HUES64 (cell line): ENCODE data around the gene CDC42.

Experiments used
- H3K27ac ChIP-seq: 2 replicates; pipeline ENCODE4 v1.7.0; 2013; ENCODE audit warnings: low read depth, low read length, inconsistent platforms
- H3K27me3 ChIP-seq: 2 replicates; pipeline ENCODE4 v1.6.1; 2013; ENCODE audit warnings: mild to moderate bottlenecking, low read length; ENCODE audit not compliant: insufficient read depth
- H3K36me3 ChIP-seq: 2 replicates; pipeline ENCODE4 v1.6.1; 2013; ENCODE audit warnings: mild to moderate bottlenecking, low read length; ENCODE audit not compliant: insufficient read depth
- H3K4me1 ChIP-seq: 2 replicates; pipeline ENCODE4 v1.6.1; 2013; ENCODE audit warnings: mild to moderate bottlenecking, low read length, moderate library complexity; ENCODE audit not compliant: insufficient read depth
- H3K4me3 ChIP-seq: 2 replicates; pipeline ENCODE4 v1.5.1; 2013; ENCODE audit warnings: mild to moderate bottlenecking, low read length, moderate library complexity
- H3K9ac ChIP-seq: 2 replicates; pipeline ENCODE4 v1.6.1; 2013; ENCODE audit warnings: mild to moderate bottlenecking, low read depth, low read length
- H3K9me3 ChIP-seq: 2 replicates; pipeline ENCODE4 v1.6.1; 2013; ENCODE audit warnings: low read depth, low read length; ENCODE audit not compliant: insufficient read depth
- WGBS: fragments of 150-250, 120-280 bp; methylation state at CpG from one replicate; pipeline ENCODE4 v1.1.7; 2013; ENCODE audit warnings: missing lambda C conversion rate; 5-methylcytosine and 5-hydroxymethylcytosine counted together

CDC42 gene

DNA sequence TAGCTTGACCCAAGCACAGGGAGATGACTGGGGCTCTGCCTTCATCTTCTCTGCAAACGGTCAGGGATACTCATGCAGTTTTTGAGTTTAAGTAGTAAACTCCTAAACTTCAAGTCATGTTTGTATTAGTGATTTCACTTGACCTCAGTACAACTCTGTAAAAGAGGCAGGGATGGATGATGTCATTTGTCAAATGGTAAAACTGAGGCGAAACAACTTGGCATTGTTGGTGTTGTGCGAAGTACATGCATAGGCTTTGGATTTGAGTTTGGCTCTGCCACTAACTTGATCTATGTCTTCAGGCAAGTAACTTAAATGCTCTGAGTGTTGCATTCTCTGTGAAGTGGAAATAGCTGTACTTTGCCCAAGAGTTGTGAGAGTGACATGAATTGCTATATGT, 47.7 kb downstream of the CDC42 start:
- Histone ChIP-seq H3K9me3 (no peaks in the 10 kb centered on the region), H3K4me1 (no peaks in the 10 kb centered on the region), H3K36me3 (peaks cover 37% of the 10 kb centered on the region), H3K4me3 (no peak overlapping the region), H3K27ac (no peak overlapping the region), H3K27me3 (no peaks in the 10 kb centered on the region), H3K9ac (no peak overlapping the region)
- 98% methylated on average over 3 of the region's 3 CpGs for WGBS

DNA sequence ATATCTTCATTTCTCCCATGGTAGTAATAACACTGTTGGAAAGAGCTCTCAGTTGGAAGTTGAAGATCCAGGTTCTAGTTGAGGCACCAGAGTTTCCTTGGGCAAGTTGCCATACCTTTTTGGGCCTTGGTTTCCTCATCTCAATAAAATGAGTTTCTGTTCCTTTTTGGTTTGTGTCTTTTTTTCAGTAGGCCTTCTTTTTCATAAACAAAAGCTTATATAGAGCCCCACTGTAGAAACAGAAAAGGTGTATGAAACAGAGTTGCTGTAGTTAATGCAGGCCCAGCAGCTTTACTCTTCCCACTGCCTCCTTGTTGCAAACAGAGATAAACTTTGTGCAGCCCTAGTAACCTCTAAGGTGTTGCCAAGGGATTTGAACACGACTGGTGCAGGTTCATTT, 48.7 kb downstream of the CDC42 start:
- no peaks in the 10 kb centered on the region for H3K9me3 ChIP-seq
- WGBS, result 75% methylated on average over 1 of the region's 1 CpG
- peaks cover 5% of the 10 kb centered on the region; the same call in 1 of the 2 replicates for H3K4me1 ChIP-seq
- no peak overlapping the region for H3K27ac ChIP-seq
- peaks cover 35% of the 10 kb centered on the region for H3K36me3 ChIP-seq
- H3K9ac ChIP-seq, result no peak overlapping the region
- no peaks in the 10 kb centered on the region for H3K27me3 ChIP-seq
- no peak overlapping the region for H3K4me3 ChIP-seq

DNA sequence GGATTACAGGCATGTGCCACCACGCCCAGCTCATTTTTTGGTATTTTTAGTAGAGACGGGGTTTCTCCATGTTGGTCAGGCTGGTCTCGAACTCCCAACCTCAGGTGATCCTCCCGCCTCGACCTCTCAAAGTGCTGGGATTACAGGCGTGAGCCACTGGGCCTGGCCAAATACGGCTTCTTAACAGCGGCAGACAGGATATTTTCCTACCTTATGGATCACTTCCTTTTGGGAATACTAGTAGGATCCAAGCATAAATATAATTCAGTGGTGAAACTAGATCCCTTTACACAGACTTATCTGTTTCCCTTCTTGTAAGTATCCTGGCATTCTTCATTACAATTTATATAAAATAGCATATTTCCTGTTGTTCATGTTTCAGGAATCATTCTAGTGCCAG, 49.5 kb downstream of the CDC42 start:
- H3K27ac ChIP-seq, result no peak overlapping the region
- H3K4me1 ChIP-seq, result peaks cover 7% of the 10 kb centered on the region; the same call in 1 of the 2 replicates
- no peaks in the 10 kb centered on the region for H3K27me3 ChIP-seq
- 97% methylated on average over 8 of the region's 8 CpGs for WGBS
- H3K4me3 ChIP-seq, result no peak overlapping the region
- peaks cover 28% of the 10 kb centered on the region for H3K36me3 ChIP-seq
- no peaks in the 10 kb centered on the region for H3K9me3 ChIP-seq
- H3K9ac ChIP-seq, result no peak overlapping the region

DNA sequence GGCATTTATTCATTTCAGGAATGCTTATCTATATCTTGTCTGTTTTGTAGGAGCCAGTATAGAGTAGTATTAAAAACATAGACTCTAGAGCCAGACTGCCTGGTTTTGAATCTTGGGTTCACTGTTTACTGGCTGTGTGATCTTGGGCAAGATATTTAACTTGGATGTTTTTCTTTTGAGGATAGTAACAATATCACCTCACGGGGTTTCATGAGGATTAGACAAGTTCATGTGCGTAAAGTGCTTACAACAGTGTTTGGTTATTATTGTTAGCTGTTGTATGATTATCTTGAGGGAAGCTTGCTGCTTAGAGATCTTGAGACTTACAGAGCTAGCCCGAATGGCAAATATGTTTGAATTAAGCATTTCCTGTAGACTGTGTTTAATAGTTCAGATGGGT, 50.2 kb downstream of the CDC42 start:
- H3K9me3 ChIP-seq, result no peaks in the 10 kb centered on the region
- peaks cover 7% of the 10 kb centered on the region; the same call in 1 of the 2 replicates for H3K4me1 ChIP-seq
- no peak overlapping the region for H3K9ac ChIP-seq
- H3K4me3 ChIP-seq, result no peak overlapping the region
- WGBS, result 96% methylated on average over 3 of the region's 3 CpGs
- H3K27me3 ChIP-seq, result no peaks in the 10 kb centered on the region
- peaks cover 25% of the 10 kb centered on the region for H3K36me3 ChIP-seq
- no peak overlapping the region for H3K27ac ChIP-seq

DNA sequence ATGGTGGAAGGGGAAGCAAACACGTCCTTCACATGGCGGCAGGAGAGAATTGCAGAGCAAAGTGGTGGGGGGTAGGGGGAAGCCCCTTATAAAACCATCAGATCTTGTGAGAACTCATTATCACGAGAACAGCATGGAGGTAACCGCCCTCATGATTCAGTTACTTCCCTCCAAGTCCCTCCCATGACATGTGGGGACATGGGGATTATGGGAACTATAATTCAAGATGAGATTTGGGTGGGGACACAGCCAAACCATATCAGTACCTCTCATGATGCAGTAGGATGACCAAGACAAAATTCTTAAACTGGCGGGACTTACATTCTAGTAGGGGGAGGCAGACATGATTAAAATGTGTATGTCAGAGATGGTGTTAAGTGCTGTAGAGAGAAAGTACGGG, 51.6 kb downstream of the CDC42 start:
- WGBS, result 91% methylated on average over 6 of the region's 6 CpGs
- Histone ChIP-seq H3K4me3 (no peak overlapping the region), H3K9me3 (no peaks in the 10 kb centered on the region), H3K27ac (no peak overlapping the region), H3K4me1 (peaks cover 7% of the 10 kb centered on the region; the same call in 1 of the 2 replicates), H3K36me3 (peaks cover 18% of the 10 kb centered on the region; the same call in 1 of the 2 replicates), H3K27me3 (no peaks in the 10 kb centered on the region), H3K9ac (no peak overlapping the region)

DNA sequence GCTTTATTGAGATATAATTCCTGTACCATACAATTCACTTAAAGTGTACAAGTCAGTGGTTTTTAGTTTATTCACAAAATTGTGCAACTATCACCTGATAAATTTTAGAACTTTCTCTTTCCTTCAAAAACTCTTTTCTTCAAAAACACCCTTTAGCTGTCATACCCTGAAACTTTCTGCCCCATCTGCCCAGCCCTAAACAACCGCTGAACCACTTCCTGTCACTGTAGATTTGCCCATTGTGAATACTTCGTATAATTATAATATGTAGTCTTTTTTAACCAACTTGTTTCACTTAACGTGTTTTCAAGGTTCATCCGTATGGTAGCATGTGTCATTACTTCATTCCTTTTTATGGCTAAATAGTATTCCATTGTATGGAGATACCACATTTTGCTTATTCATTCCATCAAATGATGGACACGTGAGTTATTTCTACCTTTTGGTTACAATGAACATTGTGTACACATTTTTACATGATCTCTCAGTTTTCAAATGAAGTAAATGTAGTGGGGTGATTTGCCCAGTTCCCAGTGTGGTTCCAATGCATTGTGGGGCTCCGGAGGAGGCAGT, 52.4 kb downstream of the CDC42 start:
- peaks cover 18% of the 10 kb centered on the region; the same call in 1 of the 2 replicates for H3K36me3 ChIP-seq
- H3K9me3 ChIP-seq, result no peaks in the 10 kb centered on the region
- no peak overlapping the region for H3K9ac ChIP-seq
- H3K27ac ChIP-seq, result no peak overlapping the region
- no peak overlapping the region for H3K4me3 ChIP-seq
- H3K27me3 ChIP-seq, result no peaks in the 10 kb centered on the region
- H3K4me1 ChIP-seq, result peaks cover 7% of the 10 kb centered on the region; the same call in 1 of the 2 replicates
- WGBS, result over 99% methylated on average over 3 of the region's 6 CpGs

DNA sequence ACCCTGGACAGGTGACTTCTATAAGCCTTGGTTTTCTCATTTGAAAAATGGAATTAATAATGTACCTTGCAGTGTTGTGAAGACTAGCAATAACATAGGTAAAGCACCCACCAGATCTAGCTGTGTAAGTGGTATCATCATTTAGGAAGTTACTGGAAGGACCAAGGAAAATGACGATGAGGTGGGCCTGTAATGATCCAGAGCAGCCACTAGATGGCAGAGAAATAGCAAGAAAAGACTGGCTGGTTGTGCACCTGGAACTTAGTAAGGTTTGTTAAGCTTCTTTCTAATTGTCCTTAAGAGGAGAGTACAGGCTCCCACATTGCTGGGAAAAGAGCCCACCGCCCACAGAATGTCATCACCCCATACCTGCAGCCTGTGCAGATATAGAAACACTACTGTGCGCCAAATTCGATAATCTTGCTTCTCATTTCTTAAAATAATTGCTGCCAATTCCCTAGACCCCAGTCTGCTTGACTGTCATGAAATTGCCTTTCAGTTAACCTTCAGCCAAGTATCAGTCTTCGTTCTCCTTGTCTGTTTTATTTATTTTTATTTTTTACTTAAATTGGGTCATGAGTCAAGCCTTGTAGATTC, 53.2 kb downstream of the CDC42 start:
- Histone ChIP-seq H3K36me3 (peaks cover 15% of the 10 kb centered on the region; the same call in 1 of the 2 replicates), H3K9me3 (no peaks in the 10 kb centered on the region), H3K27me3 (no peaks in the 10 kb centered on the region), H3K27ac (no peak overlapping the region), H3K4me1 (peaks cover 7% of the 10 kb centered on the region; the same call in 1 of the 2 replicates), H3K4me3 (no peak overlapping the region), H3K9ac (no peak overlapping the region)
- WGBS, result 63% methylated on average over 5 of the region's 5 CpGs

DNA sequence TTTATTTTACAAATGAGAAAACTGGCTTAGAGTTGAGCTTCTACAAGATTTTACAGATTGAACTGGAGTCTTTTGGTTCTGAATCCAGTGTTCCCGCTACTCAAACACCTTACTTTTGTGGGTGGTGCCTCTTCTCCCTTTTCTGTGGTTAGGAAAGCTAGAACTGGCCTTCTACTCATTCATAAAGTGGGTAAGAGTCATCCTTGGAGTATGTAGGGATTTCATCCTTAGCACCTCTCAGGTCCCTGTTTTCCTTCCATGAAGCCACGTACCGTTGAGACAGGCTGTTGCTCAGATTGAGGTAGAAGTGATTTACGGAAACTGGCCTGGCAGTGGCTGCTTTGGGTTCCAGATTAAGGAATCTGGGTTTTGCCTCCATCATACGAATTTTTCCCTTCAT, 54.6 kb downstream of the CDC42 start:
- H3K27ac ChIP-seq, result no peak overlapping the region
- peaks cover 11% of the 10 kb centered on the region; the same call in 1 of the 2 replicates for H3K36me3 ChIP-seq
- H3K4me1 ChIP-seq, result peaks cover 7% of the 10 kb centered on the region; the same call in 1 of the 2 replicates
- no peak overlapping the region for H3K9ac ChIP-seq
- WGBS, result 96% methylated on average over 4 of the region's 5 CpGs
- no peaks in the 10 kb centered on the region for H3K9me3 ChIP-seq
- H3K27me3 ChIP-seq, result no peaks in the 10 kb centered on the region
- no peak overlapping the region for H3K4me3 ChIP-seq

DNA sequence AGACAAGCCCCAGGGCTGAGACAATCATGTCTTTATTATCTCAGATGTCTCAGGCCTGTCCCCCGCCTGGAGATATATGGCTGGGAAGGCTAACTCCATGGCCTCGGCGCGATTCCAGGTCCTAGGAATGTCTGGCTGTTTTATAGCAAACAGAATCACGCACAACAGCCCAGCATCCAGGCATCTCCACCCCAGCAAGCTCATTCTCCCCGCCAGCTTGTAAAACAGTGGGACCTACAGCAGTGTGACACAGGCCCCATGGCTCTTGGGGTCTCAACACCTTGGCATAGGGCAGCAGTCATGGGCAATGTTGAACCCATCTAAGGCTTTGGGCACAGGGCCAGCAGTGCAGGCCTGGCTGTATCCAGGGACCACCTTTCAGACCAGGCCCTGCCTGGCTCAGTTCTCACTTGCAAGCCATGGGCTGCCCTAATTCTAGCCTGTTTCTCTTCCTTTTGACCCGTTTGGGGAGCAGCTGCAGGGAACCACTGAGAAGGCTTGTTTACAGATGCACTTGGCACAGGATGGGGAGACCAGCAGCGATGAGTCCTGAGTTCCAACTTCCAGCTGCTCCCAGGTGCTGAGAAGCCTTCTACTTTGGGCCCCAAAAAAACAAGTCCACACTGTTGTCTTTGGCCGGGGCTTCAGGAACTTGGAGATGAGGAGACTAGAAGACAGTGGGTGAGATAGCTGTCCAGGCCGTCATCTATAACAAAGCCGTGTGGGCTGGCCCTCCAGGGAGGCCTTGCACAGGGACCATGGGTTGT, 56.0 kb downstream of the CDC42 start:
- WGBS, result 86% methylated on average over 11 of the region's 11 CpGs
- Histone ChIP-seq H3K36me3 (peaks cover 18% of the 10 kb centered on the region; the same call in 1 of the 2 replicates), H3K9ac (no peak overlapping the region), H3K9me3 (no peaks in the 10 kb centered on the region), H3K4me1 (peaks cover 7% of the 10 kb centered on the region; the same call in 1 of the 2 replicates), H3K27me3 (no peaks in the 10 kb centered on the region), H3K27ac (no peak overlapping the region), H3K4me3 (no peak overlapping the region)

DNA sequence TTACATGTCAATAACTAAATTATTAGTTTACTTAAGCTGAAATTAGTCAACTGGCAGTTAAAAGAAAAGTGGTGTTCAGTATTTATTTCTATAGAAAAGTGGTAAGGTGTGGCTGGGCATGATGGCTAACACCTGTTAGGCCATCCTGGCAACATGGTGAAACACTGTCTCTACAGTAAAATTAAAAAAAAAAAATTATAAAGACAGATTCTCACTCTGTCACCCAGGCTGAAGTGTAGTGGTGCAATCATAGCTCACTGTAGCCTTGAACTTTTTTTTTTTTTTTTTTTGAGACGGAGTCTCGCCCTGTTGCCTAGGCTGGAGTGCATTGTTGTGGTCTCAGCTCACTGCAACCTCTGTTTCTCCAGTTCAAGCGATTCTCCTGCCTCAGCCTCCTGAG, 57.5 kb downstream of the CDC42 start:
- Histone ChIP-seq H3K4me3 (no peak overlapping the region), H3K36me3 (peaks cover 18% of the 10 kb centered on the region; the same call in 1 of the 2 replicates), H3K9ac (no peak overlapping the region), H3K4me1 (peaks cover 17% of the 10 kb centered on the region), H3K27ac (no peak overlapping the region), H3K27me3 (no peaks in the 10 kb centered on the region), H3K9me3 (no peaks in the 10 kb centered on the region)
- 96% methylated on average over 3 of the region's 3 CpGs for WGBS

DNA sequence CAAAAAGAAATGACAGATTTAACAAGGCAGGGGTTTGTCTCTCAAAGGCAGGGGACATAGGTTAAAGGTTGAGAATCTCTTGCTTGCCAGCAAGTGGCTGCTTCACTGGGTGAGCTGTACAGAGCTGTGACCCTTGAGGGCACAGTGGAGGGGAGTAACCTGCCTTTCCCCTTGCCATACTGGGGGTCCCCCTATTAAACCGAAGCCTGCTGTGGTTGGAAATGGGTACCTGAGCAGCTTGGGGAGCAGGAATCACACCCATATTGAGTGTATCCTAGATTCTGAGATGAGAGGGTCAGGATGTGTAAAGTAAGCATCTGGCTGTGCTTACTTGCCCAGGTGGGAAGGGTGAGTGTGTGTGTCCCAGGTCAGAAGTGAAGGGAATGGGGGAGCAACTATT, 58.6 kb downstream of the CDC42 start:
- 88% methylated on average over 1 of the region's 1 CpG for WGBS
- Histone ChIP-seq H3K36me3 (peaks cover 18% of the 10 kb centered on the region; the same call in 1 of the 2 replicates), H3K27ac (no peak overlapping the region), H3K9ac (no peak overlapping the region), H3K4me1 (peaks cover 14% of the 10 kb centered on the region), H3K27me3 (no peaks in the 10 kb centered on the region), H3K9me3 (no peaks in the 10 kb centered on the region), H3K4me3 (no peak overlapping the region)
